ENCODE results near the gene TUBG1.

DNA sequence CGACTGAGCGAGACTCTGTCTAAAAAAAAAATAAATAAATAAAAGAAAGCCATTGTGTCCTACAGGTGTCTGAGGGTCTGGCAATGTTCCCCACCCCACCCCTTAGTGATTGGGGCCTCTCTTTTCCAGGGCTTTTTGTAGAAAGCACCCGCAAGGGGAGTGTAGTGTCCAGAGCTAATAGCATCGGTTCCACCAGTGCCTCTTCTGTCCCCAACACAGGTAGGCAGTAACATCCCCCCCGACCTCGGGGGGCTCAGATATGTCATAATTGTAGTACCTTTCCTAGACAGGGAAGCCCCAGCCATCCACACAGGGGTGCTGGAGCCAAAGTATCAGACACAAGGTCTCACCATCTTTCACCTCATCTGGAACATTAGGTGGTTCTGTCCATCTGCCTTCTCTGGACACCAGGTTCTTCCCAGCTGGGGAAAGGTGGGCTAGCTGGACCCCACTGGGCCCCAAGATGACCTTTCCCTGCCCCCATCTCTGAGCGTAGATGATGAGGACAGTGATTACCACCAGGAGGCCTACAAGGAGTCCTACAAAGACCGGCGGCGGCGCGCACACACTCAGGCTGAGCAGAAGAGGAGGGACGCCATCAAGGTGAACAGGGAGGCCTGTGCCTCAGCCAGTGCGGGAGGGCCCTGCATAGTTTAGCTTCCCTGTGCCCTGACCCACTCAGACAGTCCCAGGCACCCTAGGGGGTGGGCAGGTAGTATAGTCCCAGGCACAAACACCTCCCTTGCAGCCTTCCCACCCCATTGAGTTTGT lies 41.0 kb upstream of the TUBG1 start:
- no peak for TF ChIP-seq CSDC2 (CRISPR knock-in tag; IDR thresholded peaks at IDR 0.05)
- TF ChIP-seq RARB (CRISPR knock-in tag; IDR thresholded peaks at IDR 0.05): no peak
- no peak for TF ChIP-seq TCF4 (CRISPR knock-in tag; IDR thresholded peaks at IDR 0.05; ENCODE audit: borderline replicate concordance)
- TF ChIP-seq ARNTL (CRISPR knock-in tag; IDR thresholded peaks at IDR 0.05; ENCODE audit: borderline replicate concordance, low read depth): no peak
- no peak for TF ChIP-seq ZFP3 (CRISPR knock-in tag; IDR thresholded peaks at IDR 0.05)
- TF ChIP-seq ZFP30 (CRISPR knock-in tag; IDR thresholded peaks at IDR 0.05): no peak
- no peak for TF ChIP-seq GLIS3 (CRISPR knock-in tag; IDR thresholded peaks at IDR 0.05)
- no peak for TF ChIP-seq ZNF70 (CRISPR knock-in tag; IDR thresholded peaks at IDR 0.05)

Data from SK-N-SH treated with all-trans-retinoic acid at 6 μM for 48 hours (cell line).